A673 (cell line): Measurements from ENCODE around the gene KRTAP9-2. TPM values are rescaled to one million over a fixed set of nuclear protein-coding genes. Genes with fewer than 3 reads are reported as not detected.

Experiments
- BruUV-seq: library from RNA; stranded (reverse); fragments of 400-500 nt; replicated peaks from 2 replicates; lab custom pipeline; 2021; lab: Mats Ljungman, UMichigan
- CTCF ChIA-PET: fragments of 300-600 bp; sonication (Branson Sonifier 250); formaldehyde crosslinking; loops from one replicate; lab custom pipeline; 2022; ENCODE audit warnings: antibody characterized with exemption; lab: Charles Lee
- POLR2A ChIA-PET: fragments of 300-600 bp; sonication (Branson Sonifier 250); formaldehyde crosslinking; loops from one replicate; lab custom pipeline; 2022; ENCODE audit warnings: antibody characterized with exemption; ENCODE audit not compliant: low non-redundant PET; lab: Charles Lee
- DNase-seq: peaks from one replicate; pipeline ENCODE4 v3.0.0-alpha.2; 2015; ENCODE audit warnings: low spot score
- H3K27ac ChIP-seq: fragments of 200-600 bp; sonication (generic); 2 replicates; pipeline ENCODE4 v1.5.1; 2016; ENCODE audit warnings: mixed run types, low read depth, mild to moderate bottlenecking, mixed read lengths, antibody characterized with exemption, low read length; ENCODE audit not compliant: poor library complexity, severe bottlenecking
- H3K27me3 ChIP-seq: fragments of 200-600 bp; sonication (generic); replicated peaks from 2 replicates; pipeline ENCODE4 v1.6.1; 2017; ENCODE audit warnings: mixed run types, low read depth, mild to moderate bottlenecking, mixed read lengths, antibody characterized with exemption, low read length; ENCODE audit not compliant: insufficient read depth, poor library complexity
- H3K36me3 ChIP-seq: fragments of 200-600 bp; sonication (generic); 2 replicates; pipeline ENCODE4 v1.6.1; 2016; ENCODE audit warnings: mixed run types, mild to moderate bottlenecking, mixed read lengths, antibody characterized with exemption, low read length; ENCODE audit not compliant: insufficient read depth, poor library complexity, severe bottlenecking
- H3K4me1 ChIP-seq: fragments of 200-600 bp; sonication (generic); 2 replicates; pipeline ENCODE4 v1.6.1; 2017; ENCODE audit warnings: mixed run types, mild to moderate bottlenecking, mixed read lengths, antibody characterized with exemption, low read length; ENCODE audit not compliant: insufficient read depth, poor library complexity, severe bottlenecking
- H3K4me3 ChIP-seq: fragments of 200-600 bp; sonication (generic); 2 replicates; pipeline ENCODE4 v1.5.1; 2016; ENCODE audit warnings: low read depth, mixed run types, mild to moderate bottlenecking, mixed read lengths, low read length; ENCODE audit not compliant: poor library complexity, severe bottlenecking
- H3K9me3 ChIP-seq: fragments of 200-600 bp; sonication (generic); 2 replicates; pipeline ENCODE4 v1.6.1; 2016; ENCODE audit warnings: mixed run types, low read depth, mild to moderate bottlenecking, mixed read lengths, antibody characterized with exemption, low read length; ENCODE audit not compliant: poor library complexity, severe bottlenecking
- CTCF ChIP-seq: fragments of 300-800, 200-600 bp; sonication (generic); conservative IDR thresholded peaks from 2 replicates; pipeline ENCODE4 v1.5.1; 2017; ENCODE audit warnings: low read depth, mild to moderate bottlenecking, antibody characterized with exemption, low read length, moderate library complexity, mixed read lengths
- EZH2 ChIP-seq: fragments of 200-600 bp; sonication (generic); IDR thresholded peaks from 2 replicates; pipeline ENCODE4 v1.6.1; 2017; ENCODE audit warnings: borderline replicate concordance, low read depth, mild to moderate bottlenecking, mixed read lengths, antibody characterized with exemption, low read length; ENCODE audit not compliant: poor library complexity, severe bottlenecking
- intact Hi-C: fragments of 100-400 bp; cut with micrococcal nuclease; formaldehyde crosslinking; loops from one replicate; pipeline ENCODE4 v1.10.0; 2022; ENCODE audit not compliant: unreplicated experiment
- total RNA-seq: library from RNA; stranded (reverse); gene quantifications from 2 replicates; pipeline ENCODE4 v1.2.3, GENCODE V29; 2021

KRTAP9-2 gene
- total RNA-seq, 1 experiment from 2014 or later = not detected

- no TSS peak for BruUV-seq
- no peak for TF ChIP-seq EZH2
- no peak for TF ChIP-seq CTCF
- no peaks in the 10 kb centered on the region for H3K27me3 ChIP-seq
- H3K4me3 ChIP-seq = no peak overlapping the region
- DNase-seq = no peak
- H3K36me3 ChIP-seq = no peaks in the 10 kb centered on the region
- no peaks in the 10 kb centered on the region for H3K4me1 ChIP-seq
- H3K27ac ChIP-seq = no peak overlapping the region
- CTCF ChIA-PET = no interaction called here
- H3K9me3 ChIP-seq = no peaks in the 10 kb centered on the region
- intact Hi-C loops = no loop called here
- POLR2A ChIA-PET = no interaction called here
These were observed 29.8 kb downstream of the KRTAP9-2 start for GRCh38 chr17:41256291-41256685.

GRCh38 chr17:41258406-41258805 is 32.0 kb downstream of the KRTAP9-2 start:
- Histone ChIP-seq H3K4me3 (no peak overlapping the region), H3K9me3 (no peaks in the 10 kb centered on the region), H3K36me3 (no peaks in the 10 kb centered on the region), H3K4me1 (no peaks in the 10 kb centered on the region), H3K27ac (no peak overlapping the region), H3K27me3 (no peaks in the 10 kb centered on the region)
- TF ChIP-seq EZH2 = no peak
- TF ChIP-seq CTCF = no peak
- POLR2A ChIA-PET = no interaction called here
- intact Hi-C loops = no loop called here
- DNase-seq = no peak
- no TSS peak for BruUV-seq
- CTCF ChIA-PET = no interaction called here

- no peak for DNase-seq
- Histone ChIP-seq H3K27ac (no peak overlapping the region), H3K4me1 (no peaks in the 10 kb centered on the region), H3K9me3 (no peaks in the 10 kb centered on the region), H3K36me3 (no peaks in the 10 kb centered on the region), H3K4me3 (no peak overlapping the region), H3K27me3 (no peaks in the 10 kb centered on the region)
- BruUV-seq = no TSS peak
- POLR2A ChIA-PET = no interaction called here
- intact Hi-C loops = no loop called here
- CTCF ChIA-PET = no interaction called here
- no peak for TF ChIP-seq EZH2
- TF ChIP-seq CTCF = no peak
These were observed 36.8 kb downstream of the KRTAP9-2 start for GRCh38 chr17:41263212-41263611.
